Stomach (tissue), 4 donors: ENCODE results near the gene TLCD3A.

Experiments
- CTCF ChIP-seq, 7 experiments: fragments of 450-650 bp in 4 of 7; fragments of 200-600 bp in 3 of 7; sonication (generic) in 3 of 7; IDR thresholded peaks; one replicate each; pipeline ENCODE4 v1.5.1; 2016 to 2019; ENCODE audit warnings: antibody characterized with exemption in 7 of 7, control low read depth in 2 of 7, mild to moderate bottlenecking in 1 of 7
- EP300 ChIP-seq: sonication (generic); formaldehyde crosslinking; IDR thresholded peaks from one replicate; pipeline ENCODE4 v1.6.1; 2017; ENCODE audit warnings: antibody characterized with exemption
- POLR2A ChIP-seq, 4 donors: fragments of 450-650 bp; IDR thresholded peaks; one replicate each; pipeline ENCODE4 v1.6.1; 2016; ENCODE audit warnings: antibody characterized with exemption in 4 of 4, control low read depth in 2 of 4, mild to moderate bottlenecking in 1 of 4, moderate library complexity in 1 of 4
- POLR2AphosphoS5 ChIP-seq, 3 donors: sonication (generic); formaldehyde crosslinking; IDR thresholded peaks; one replicate each; pipeline ENCODE4 v1.6.1; 2016; ENCODE audit warnings: antibody characterized with exemption in 3 of 3

GRCh38 chr17:751269-752001 lies 19.0 kb downstream of the TLCD3A start:
- TF ChIP-seq POLR2A (IDR thresholded peaks at IDR 0.05) (no peak), CTCF (IDR thresholded peaks at IDR 0.05) (no peak), POLR2AphosphoS5 (IDR thresholded peaks at IDR 0.05) (no peak), EP300 (no peak)
